GM21576 (cell line): ENCODE data around the gene TRAFD1.
A peak's percentile ranks its signal among the peaks of the same experiment; 100 is the strongest.

ENCODE experiments used
- ATAC-seq: cut with Tn5 transposase; IDR thresholded peaks from one replicate; pipeline ENCODE4 v1.9.1; 2021; ENCODE audit warnings: mild to moderate bottlenecking, moderate library complexity; ENCODE audit not compliant: unreplicated experiment

Gene TRAFD1

GRCh38 chr12:112112409-112113133 lies 12.8 kb upstream of the TRAFD1 start:
- no peak for ATAC-seq

DNA sequence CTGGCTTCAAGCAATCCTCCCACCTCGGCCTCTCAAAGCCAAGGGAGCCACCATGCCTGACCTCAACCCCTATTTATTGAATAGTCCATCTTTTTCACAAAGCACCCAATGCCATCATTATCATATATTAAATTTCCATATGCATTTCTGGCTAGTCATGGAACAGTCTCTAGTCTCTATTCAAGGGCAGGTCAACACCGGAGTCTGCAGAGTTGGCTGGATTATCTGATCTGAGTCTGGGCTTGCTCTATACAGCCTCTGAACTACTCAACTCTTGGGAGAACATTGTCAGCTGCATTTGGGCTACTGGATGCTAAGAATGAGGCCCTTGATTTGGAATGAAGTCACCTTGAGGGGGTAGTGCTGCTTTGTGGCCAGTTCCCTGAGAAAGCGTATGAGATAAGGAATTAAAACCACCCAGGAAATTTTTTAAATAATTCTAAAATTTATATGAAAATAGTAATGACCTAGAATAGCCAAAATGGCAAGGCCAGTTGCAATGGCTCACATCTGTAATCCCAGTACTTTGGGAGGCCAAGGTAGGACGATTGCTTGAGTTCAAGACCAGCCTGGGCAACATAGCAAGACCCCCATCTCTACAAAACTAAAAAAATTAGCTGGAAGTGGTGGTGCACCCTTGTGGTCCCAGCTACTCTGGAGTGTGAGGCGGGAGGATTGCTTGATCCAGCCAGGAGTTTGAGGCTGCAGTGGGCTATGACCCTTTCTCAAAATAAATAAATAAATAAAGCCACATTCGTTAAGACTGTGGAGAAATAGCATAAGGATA lies 9.9 kb upstream of the TRAFD1 start:
- ATAC-seq = no peak

GRCh38 chr12:112116232-112117060 lies 8.9 kb upstream of the TRAFD1 start:
- no peak for ATAC-seq

DNA sequence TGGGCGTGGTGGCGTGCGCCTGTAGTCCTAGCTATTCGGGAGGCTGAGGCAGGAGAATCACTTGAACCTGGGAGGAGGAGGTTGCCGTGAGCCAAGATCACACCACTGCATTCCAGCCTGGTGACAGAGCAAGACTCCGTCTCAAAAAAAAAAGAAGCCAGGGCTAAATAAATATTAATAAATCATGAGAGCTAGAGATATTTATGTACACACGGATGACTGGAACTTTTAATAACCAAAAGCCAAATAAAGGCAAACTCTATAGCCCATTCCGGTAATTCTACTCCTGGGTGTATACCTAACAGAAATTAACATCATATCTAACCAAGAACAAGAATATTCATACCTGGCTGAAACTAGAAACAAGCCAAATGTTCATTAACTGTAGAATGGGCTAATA lies 7.7 kb upstream of the TRAFD1 start:
- ATAC-seq = no peak

DNA sequence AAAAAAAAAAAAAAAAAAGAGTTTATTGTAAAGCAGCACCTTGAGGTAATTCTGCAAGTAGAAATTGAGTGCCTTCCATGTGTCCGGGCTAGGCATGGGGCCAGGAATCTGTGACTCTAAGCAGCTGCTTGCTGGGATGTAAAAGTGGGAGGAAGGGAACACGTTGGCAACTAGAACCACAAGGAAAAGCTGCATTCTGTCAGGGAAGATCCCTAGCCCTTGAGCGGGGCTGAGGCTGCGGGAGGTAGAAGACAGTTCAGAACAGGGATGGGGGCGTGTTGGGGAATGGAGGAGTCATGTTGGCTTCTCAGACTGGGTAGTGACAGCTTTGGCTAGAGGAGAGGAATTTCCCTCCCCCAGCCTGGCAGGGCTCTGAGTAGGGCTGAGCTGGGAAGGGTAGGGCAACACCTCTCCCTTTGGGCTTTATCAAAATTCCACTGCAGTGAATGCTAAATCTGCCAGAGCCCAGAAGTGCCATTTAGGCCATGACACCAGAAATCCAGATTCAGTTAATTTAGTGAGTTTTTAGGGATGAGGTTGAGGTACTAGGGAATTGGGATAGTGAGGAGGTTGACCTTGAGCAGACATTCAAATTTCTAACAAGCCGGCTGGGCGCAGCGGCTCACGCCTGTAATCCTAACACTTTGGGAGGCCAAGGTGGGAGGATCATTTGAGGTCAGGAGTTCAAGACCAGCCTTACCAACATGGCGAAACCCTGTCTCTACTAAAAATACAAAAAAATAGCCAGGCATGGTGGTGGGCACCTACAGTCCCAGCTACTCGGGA lies 3.4 kb upstream of the TRAFD1 start:
- no peak for ATAC-seq

DNA sequence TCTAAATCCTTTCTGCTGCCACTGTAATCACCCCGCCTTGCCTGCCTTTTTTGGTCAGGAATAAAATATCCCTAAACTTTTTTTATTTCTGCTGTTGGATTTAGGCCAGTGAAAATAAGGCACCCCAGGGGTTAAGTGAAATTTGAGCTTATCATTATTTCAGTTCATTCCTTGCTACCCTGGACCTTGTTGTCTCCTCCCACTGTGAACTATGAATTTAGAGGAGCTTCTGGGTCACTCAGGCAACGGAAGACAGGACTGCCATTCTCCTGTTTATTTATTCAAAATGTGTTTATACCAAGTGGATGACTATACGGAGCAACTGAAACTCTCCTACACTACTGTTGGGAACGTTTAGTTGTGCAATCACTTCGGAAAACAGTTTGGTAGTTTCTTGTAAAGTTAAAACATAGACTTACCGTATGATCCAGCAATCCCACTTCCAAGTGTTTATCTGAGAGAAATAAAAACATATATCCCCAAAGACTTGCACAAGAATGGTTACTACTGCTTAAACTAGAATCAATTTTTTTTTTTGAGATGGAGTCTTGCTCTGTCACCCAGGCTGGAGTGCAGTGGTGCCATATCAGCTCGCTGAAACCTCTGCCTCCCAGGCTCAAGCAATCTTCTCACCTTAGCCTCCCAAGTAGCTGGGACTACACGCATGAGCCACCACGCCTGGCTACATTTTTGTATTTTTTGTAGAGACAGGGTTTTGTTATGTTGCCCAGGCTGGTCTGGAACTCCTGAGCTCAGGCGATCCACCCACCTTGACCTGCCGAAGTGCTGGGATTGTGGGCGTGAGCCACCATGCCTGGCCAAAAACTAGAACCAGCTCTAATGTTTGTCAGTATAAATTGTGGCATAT lies 2.3 kb upstream of the TRAFD1 start:
- no peak for ATAC-seq

DNA sequence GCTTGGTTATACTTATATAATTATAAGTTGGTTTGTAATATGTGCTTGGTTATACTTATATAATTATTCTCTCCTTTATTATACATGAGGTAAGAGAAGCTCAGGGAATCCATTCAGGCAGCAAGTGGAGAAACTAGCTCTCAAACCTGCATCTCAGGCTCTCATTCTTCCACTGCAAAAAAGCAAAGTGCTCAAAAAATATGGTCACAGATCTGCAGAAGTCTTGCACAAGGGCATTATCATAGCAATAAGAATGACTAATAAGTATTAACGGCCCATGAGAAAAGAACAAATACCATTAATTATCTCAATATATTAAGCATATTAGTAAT lies 476 bp upstream of the TRAFD1 start:
- no peak for ATAC-seq

- no peak for ATAC-seq
These were observed 659 bp downstream of the TRAFD1 start for GRCh38 chr12:112126000-112126438.

DNA sequence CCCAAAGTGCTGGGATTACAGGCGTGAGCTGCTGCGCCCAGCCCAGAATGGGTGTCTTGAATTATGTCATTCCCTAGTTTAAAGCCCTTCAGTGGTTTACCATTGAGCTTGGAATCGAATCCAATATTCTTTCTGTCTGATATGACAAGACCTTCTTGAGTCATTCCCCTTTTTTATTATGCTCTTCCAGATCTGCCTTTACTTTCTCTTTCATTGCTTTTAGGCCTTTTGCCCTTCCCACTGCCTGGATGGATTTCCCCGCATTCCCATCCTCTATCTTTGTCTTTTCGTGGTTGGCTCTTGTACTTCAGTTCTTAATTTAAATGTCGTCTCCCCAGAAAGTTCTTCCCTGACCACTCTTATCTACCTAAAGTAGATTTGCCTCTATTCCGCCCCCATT lies 1.6 kb downstream of the TRAFD1 start:
- no peak for ATAC-seq

- ATAC-seq = peak; percentile 58
These were observed 5.2 kb downstream of the TRAFD1 start for GRCh38 chr12:112130441-112130998.

- no peak for ATAC-seq
These were observed 6.3 kb downstream of the TRAFD1 start for GRCh38 chr12:112131686-112132085.

- ATAC-seq = no peak
These were observed 8.1 kb downstream of the TRAFD1 start for GRCh38 chr12:112133418-112133817.

GRCh38 chr12:112134731-112135130 lies 9.4 kb downstream of the TRAFD1 start:
- ATAC-seq = no peak

- no peak for ATAC-seq
These were observed 15.4 kb downstream of the TRAFD1 start for GRCh38 chr12:112140728-112141127.

DNA sequence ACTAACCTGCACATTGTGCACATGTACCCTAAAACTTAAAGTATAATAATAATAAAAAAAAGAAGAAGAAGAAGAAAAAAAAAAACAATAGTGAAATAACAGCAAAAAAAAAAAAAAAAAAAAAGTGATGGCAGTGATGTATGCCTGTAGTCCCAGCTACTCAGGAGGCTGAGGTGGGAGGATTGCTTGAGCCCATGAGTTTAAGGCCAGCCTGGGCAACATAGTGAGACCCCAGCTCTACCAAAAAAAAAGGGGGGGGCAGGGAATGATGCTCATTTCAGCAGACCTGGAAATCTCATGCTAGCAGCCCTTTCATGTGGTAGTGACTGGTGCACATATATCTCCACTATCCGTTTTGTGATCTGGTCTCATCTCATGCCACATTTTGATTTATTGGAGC lies 20.8 kb downstream of the TRAFD1 start:
- no peak for ATAC-seq

DNA sequence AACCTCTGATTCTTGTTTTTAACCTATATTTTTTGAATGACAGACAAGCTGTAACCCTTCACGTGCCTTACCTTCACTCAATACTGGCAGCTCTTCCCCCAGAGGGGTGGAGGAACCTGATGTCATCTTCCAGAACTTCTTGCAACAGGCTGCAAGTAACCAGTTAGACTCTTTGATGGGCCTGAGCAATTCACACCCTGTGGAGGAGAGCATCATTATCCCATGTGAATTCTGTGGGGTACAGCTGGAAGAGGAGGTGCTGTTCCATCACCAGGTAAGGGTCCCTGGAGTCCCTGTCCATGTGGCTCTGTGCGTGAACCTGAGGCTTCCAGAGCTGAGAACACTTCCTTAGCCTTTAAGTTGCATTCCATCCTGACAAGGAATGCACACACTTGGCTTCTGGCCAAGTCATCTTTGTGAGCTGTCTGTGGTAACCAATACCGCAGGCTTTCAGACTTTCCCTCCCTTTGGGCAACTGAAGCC lies 22.7 kb downstream of the TRAFD1 start:
- ATAC-seq = no peak

GRCh38 chr12:112149596-112149995 lies 24.2 kb downstream of the TRAFD1 start:
- no peak for ATAC-seq

GRCh38 chr12:112151766-112152541 lies 26.6 kb downstream of the TRAFD1 start:
- no peak for ATAC-seq
